Neural progenitor cell (in vitro differentiated cells): Measurements from ENCODE around the gene NUP85. TPM values are rescaled to one million over a fixed set of nuclear protein-coding genes. Genes with fewer than 3 reads are reported as not detected.
"Not testable (repeated sequence)": the region's sequence is repeated elsewhere in the genome, so short reads cannot be mapped to it uniquely, and the experiment has no call there.

ENCODE experiments used
- DNase-seq: peaks from one replicate; pipeline ENCODE4 v3.0.0-alpha.2; 2016; ENCODE audit warnings: low spot score
- H2AFZ ChIP-seq: fragments of 200-600 bp; sonication (generic); replicated peaks from 2 replicates; pipeline ENCODE4 v1.6.1; 2016; ENCODE audit warnings: antibody characterized with exemption
- H3F3A ChIP-seq: fragments of 200-600 bp; sonication (generic); 2 replicates; pipeline ENCODE4 v1.6.1; 2016; ENCODE audit warnings: antibody characterized with exemption, low read depth
- H3K27ac ChIP-seq: fragments of 200-600 bp; sonication (generic); 2 replicates; pipeline ENCODE4 v1.5.1; 2016; ENCODE audit warnings: mild to moderate bottlenecking
- H3K27me3 ChIP-seq: fragments of 200-600 bp; sonication (generic); 2 replicates; pipeline ENCODE4 v1.6.1; 2016; ENCODE audit warnings: mild to moderate bottlenecking, moderate library complexity
- H3K36me3 ChIP-seq: fragments of 200-600 bp; sonication (generic); 2 replicates; pipeline ENCODE4 v1.5.1; 2016
- H3K4me1 ChIP-seq: fragments of 200-600 bp; sonication (generic); 2 replicates; pipeline ENCODE4 v1.6.1; 2016; ENCODE audit warnings: mixed run types
- H3K4me2 ChIP-seq: fragments of 200-600 bp; sonication (generic); 2 replicates; pipeline ENCODE4 v1.6.1; 2016
- H3K4me3 ChIP-seq: fragments of 200-600 bp; sonication (generic); 2 replicates; pipeline ENCODE4 v1.5.1; 2016
- H3K79me2 ChIP-seq: fragments of 200-600 bp; sonication (generic); 2 replicates; pipeline ENCODE4 v1.6.1; 2016; ENCODE audit warnings: low read depth
- H3K9ac ChIP-seq: fragments of 200-600 bp; sonication (generic); 2 replicates; pipeline ENCODE4 v1.6.1; 2016
- H3K9me3 ChIP-seq: fragments of 200-600 bp; sonication (generic); 2 replicates; pipeline ENCODE4 v1.5.1; 2016; ENCODE audit warnings: low read depth
- H4K20me1 ChIP-seq: fragments of 200-600 bp; sonication (generic); 2 replicates; pipeline ENCODE4 v1.6.1; 2016; ENCODE audit warnings: low read depth
- H3K27ac Mint-ChIP-seq: 3 replicates; pipeline ENCODE4 v1.8.0; 2021; ENCODE audit warnings: mixed read lengths
- H3K27me3 Mint-ChIP-seq: 2 replicates; pipeline ENCODE4 v1.8.0; 2022; ENCODE audit warnings: low read depth, mild to moderate bottlenecking, inconsistent platforms, moderate library complexity, mixed read lengths; ENCODE audit not compliant: insufficient read depth
- H3K36me3 Mint-ChIP-seq: 3 replicates; pipeline ENCODE4 v1.8.0; 2021; ENCODE audit warnings: mixed read lengths
- H3K4me1 Mint-ChIP-seq: 3 replicates; pipeline ENCODE4 v1.8.0; 2021; ENCODE audit warnings: mixed read lengths
- H3K4me3 Mint-ChIP-seq: 3 replicates; pipeline ENCODE4 v1.8.0; 2021; ENCODE audit warnings: mild to moderate bottlenecking, moderate library complexity, mixed read lengths
- H3K9me3 Mint-ChIP-seq: 3 replicates; pipeline ENCODE4 v1.8.0; 2020; ENCODE audit warnings: mixed read lengths
- CTCF ChIP-seq: fragments of 200-600 bp; sonication (generic); IDR thresholded peaks from 2 replicates; pipeline ENCODE4 v1.5.1; 2017; ENCODE audit warnings: antibody characterized with exemption, mild to moderate bottlenecking
- EZH2 ChIP-seq: fragments of 200-600 bp; sonication (generic); IDR thresholded peaks from 2 replicates; pipeline ENCODE4 v1.6.1; 2017; ENCODE audit warnings: antibody characterized with exemption, mild to moderate bottlenecking, moderate library complexity
- EZH2phosphoT487 ChIP-seq: fragments of 200-600 bp; sonication (generic); IDR thresholded peaks from 2 replicates; pipeline ENCODE4 v1.6.1; 2017; ENCODE audit warnings: antibody characterized with exemption
- total RNA-seq: library from RNA; depleted of rRNA; stranded (reverse); fragments of >200 nt; gene quantifications from 2 replicates; pipeline ENCODE4 v1.2.3, GENCODE V29; 2015; ENCODE audit warnings: low replicate concordance

Gene NUP85
- total RNA-seq, 1 donor from 2014 or later, result 88.6 TPM

GRCh38 chr17:75249564-75249963 is 44.1 kb downstream of the NUP85 start:
- no peak overlapping the region for H3K27ac Mint-ChIP-seq
- peaks cover 31% of the 10 kb centered on the region for H4K20me1 ChIP-seq

GRCh38 chr17:75250009-75250471 is 44.6 kb downstream of the NUP85 start:
- Histone ChIP-seq H3K36me3 (no peaks in the 10 kb centered on the region), H3K4me3 (no peak overlapping the region), H3K9me3 (no peaks in the 10 kb centered on the region), H3K9ac (no peak overlapping the region), H3F3A (no peaks in the 10 kb centered on the region), H3K79me2 (peaks cover 35% of the 10 kb centered on the region), H3K4me1 (no peaks in the 10 kb centered on the region), H2AFZ (no peak overlapping the region), H3K27me3 (no peaks in the 10 kb centered on the region), H3K27ac (no peak overlapping the region), H3K4me2 (no peak overlapping the region), H4K20me1 (peaks cover 31% of the 10 kb centered on the region)
- Mint-ChIP-seq H3K4me3 (no peak overlapping the region), H3K4me1 (peaks cover 6% of the 10 kb centered on the region), H3K36me3 (no peaks in the 10 kb centered on the region), H3K9me3 (no peaks in the 10 kb centered on the region), H3K27ac (no peak overlapping the region), H3K27me3 (no peaks in the 10 kb centered on the region)
- no peak for DNase-seq
- TF ChIP-seq EZH2phosphoT487 (no peak), CTCF (no peak), EZH2 (no peak)

More at GRCh38 chr17:75249564-75249963, 44.1 kb downstream of the NUP85 start:
- no peak overlapping the region for H3K27ac ChIP-seq
- peaks cover 6% of the 10 kb centered on the region for H3K4me1 Mint-ChIP-seq
- H3K4me3 ChIP-seq, result no peak overlapping the region
- no peak overlapping the region for H3K4me2 ChIP-seq
- H3K27me3 Mint-ChIP-seq, result no peaks in the 10 kb centered on the region
- no peaks in the 10 kb centered on the region for H3K27me3 ChIP-seq
- H3K4me3 Mint-ChIP-seq, result no peak overlapping the region
- H2AFZ ChIP-seq, result no peak overlapping the region
- no peak overlapping the region for H3K9ac ChIP-seq
- no peak for DNase-seq
- H3K9me3 ChIP-seq, result no peaks in the 10 kb centered on the region
- peaks cover 1% of the 10 kb centered on the region for H3K36me3 Mint-ChIP-seq
- H3K9me3 Mint-ChIP-seq, result no peaks in the 10 kb centered on the region
- H3K79me2 ChIP-seq, result peaks cover 35% of the 10 kb centered on the region
- no peak for TF ChIP-seq EZH2phosphoT487
- no peak for TF ChIP-seq CTCF
- TF ChIP-seq EZH2, result no peak
- H3K4me1 ChIP-seq, result no peaks in the 10 kb centered on the region
- no peaks in the 10 kb centered on the region for H3K36me3 ChIP-seq
- no peaks in the 10 kb centered on the region for H3F3A ChIP-seq

- no peak for TF ChIP-seq EZH2phosphoT487
- TF ChIP-seq EZH2, result no peak
- no peak for TF ChIP-seq CTCF
- Histone ChIP-seq H3K4me3 (no peak overlapping the region), H3K9me3 (no peaks in the 10 kb centered on the region), H3K4me2 (no peak overlapping the region), H3K79me2 (peaks cover 28% of the 10 kb centered on the region), H2AFZ (no peak overlapping the region), H3K9ac (no peak overlapping the region), H3K36me3 (no peaks in the 10 kb centered on the region), H3F3A (no peaks in the 10 kb centered on the region), H4K20me1 (peaks cover 31% of the 10 kb centered on the region), H3K4me1 (no peaks in the 10 kb centered on the region), H3K27ac (no peak overlapping the region), H3K27me3 (no peaks in the 10 kb centered on the region)
- H3K27ac Mint-ChIP-seq, result no peak overlapping the region
- no peak overlapping the region for H3K4me3 Mint-ChIP-seq
- no peaks in the 10 kb centered on the region for H3K36me3 Mint-ChIP-seq
- DNase-seq, result no peak
- no peaks in the 10 kb centered on the region for H3K9me3 Mint-ChIP-seq
- no peaks in the 10 kb centered on the region for H3K27me3 Mint-ChIP-seq
- H3K4me1 Mint-ChIP-seq, result peaks cover 6% of the 10 kb centered on the region
These were observed 46.7 kb downstream of the NUP85 start for GRCh38 chr17:75252039-75252816.

GRCh38 chr17:75255954-75256698 is 50.6 kb downstream of the NUP85 start:
- H3K4me1 ChIP-seq, H3K9me3 ChIP-seq, H3K4me3 ChIP-seq, H3F3A ChIP-seq, H3K27ac ChIP-seq, H3K9ac ChIP-seq, H3K4me2 ChIP-seq, DNase-seq, H3K9me3 Mint-ChIP-seq, H2AFZ ChIP-seq, H3K27me3 Mint-ChIP-seq, H3K36me3 ChIP-seq, H3K27me3 ChIP-seq, H3K36me3 Mint-ChIP-seq, H3K4me3 Mint-ChIP-seq, H3K27ac Mint-ChIP-seq: not testable (repeated sequence)
- peaks cover 15% of the 10 kb centered on the region for H3K4me1 Mint-ChIP-seq
- peaks cover 51% of the 10 kb centered on the region for H3K79me2 ChIP-seq
- H4K20me1 ChIP-seq, result peaks cover 33% of the 10 kb centered on the region

- not testable (repeated sequence) for H2AFZ ChIP-seq, H3K27ac Mint-ChIP-seq, H3K4me2 ChIP-seq, H3K4me1 ChIP-seq, H3K4me3 Mint-ChIP-seq, H3K9me3 Mint-ChIP-seq, H3K9me3 ChIP-seq, H3K27me3 ChIP-seq, DNase-seq, H3K27ac ChIP-seq, H3K36me3 Mint-ChIP-seq, H3F3A ChIP-seq, H3K27me3 Mint-ChIP-seq, H3K36me3 ChIP-seq, H3K9ac ChIP-seq, H3K4me3 ChIP-seq
- peaks cover 47% of the 10 kb centered on the region for H3K79me2 ChIP-seq
- H3K4me1 Mint-ChIP-seq, result peaks cover 16% of the 10 kb centered on the region
- H4K20me1 ChIP-seq, result peaks cover 24% of the 10 kb centered on the region
These were observed 51.7 kb downstream of the NUP85 start for GRCh38 chr17:75257228-75257627.
